Measurements from ENCODE around the gene MAU2. TPM values are rescaled to one million over a fixed set of nuclear protein-coding genes. Genes with fewer than 3 reads are reported as not detected.

The MAU2 gene
- total RNA-seq, 1 experiment from 2014 or later = 22.6 TPM

DNA sequence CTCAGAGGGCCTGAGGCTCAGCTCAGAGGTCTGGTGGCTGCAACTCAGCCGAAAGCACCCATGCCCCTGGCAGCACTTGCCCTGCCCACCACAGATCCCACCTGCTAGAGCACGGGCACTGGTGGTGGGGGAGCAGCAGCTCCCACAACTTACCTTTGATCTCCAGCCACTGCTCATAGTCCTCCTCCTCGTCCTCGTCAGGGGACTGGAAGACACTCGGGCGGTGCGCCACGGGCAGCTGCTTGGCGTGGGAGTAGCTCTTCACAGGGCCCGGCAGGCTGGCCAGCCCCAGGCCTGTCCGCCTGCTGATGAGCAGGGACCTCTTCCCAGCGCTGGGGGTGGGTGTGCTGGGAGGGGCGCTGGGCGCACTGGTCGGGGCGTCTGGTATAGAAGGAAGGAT, 14.9 kb upstream of the MAU2 start:
- DNase-seq (ENCODE audit: low read depth) = no peak

DNA sequence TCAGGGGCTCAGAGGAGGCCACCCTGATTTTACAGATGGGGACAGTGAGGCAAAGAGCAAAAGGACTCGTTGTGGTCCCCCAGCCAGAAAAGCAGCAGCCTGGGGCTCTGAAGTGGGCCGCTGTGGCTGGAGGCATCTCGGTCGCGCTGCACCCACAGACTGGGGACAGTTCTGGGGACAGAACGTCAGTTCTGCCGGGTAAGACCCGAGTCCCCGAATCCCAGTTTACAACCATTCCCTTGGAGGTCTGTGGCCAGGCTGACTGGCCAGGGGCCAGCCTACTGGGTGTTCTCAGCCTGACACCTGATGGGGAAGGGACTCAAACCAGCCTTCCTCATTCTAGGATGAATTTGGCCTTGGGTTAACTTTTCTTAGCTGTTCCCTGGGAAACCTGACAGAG, 14.4 kb upstream of the MAU2 start:
- DNase-seq (ENCODE audit: low read depth) = no peak

DNA sequence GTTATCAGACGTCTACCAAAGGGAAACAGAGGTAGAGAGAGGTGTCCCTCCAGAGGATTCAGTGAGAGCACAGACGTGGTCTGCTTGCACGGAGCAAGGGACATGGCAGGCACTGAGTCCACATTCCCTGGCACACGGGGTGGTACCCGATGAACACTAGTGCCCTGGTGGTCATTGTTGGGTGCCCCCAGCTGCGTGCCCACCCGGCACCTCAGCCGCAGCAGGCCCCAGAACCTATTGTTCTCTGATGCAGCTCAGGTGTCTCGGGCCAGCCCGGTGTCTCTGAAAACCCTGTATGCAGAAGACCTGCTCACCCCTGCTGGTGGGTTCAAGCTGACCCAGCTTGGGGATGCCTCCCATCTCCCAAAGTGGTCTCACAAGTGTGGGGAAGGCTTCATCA, 12.3 kb upstream of the MAU2 start:
- DNase-seq (ENCODE audit: low read depth) = no peak

DNA sequence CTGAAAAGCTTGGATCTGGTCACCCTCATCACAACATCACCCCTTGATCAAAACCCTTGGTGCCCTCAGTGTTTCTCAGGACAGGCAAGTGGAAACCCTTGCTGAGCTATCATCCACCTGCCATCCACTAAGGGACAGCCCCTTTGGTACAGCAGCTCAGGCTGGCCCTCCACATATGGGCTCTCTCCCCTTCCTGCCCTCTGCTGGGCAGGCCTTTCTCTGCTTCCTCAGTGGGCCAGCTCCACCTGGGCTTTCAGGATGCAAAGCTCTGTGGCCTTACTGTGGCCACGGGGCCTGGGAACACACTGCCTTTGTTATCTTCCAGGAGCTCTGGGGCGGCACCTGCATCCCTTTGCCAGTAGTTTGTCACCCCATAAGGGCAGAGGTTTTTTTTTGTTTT, 5.2 kb upstream of the MAU2 start:
- DNase-seq (ENCODE audit: low read depth) = no peak

DNA sequence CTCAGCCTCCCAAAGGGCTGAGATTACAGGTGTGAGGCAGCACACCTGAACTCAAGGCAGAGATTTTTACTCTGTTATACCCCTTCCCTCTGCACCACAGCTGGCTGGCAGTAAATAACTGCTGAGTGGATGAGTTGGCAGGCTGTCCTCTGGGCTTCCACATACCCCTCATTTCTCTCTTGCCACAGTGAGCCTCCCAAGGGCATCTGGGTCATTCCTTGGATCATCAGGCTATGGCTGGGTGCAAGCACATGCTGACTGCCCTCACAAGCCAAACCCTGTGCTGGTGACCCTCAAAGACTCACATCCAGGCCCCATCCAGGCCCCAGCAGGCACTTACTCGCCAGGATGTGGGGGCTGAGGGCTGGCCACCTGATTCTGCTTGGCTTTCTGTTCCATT, 4.5 kb upstream of the MAU2 start:
- DNase-seq (ENCODE audit: low read depth) = no peak

DNA sequence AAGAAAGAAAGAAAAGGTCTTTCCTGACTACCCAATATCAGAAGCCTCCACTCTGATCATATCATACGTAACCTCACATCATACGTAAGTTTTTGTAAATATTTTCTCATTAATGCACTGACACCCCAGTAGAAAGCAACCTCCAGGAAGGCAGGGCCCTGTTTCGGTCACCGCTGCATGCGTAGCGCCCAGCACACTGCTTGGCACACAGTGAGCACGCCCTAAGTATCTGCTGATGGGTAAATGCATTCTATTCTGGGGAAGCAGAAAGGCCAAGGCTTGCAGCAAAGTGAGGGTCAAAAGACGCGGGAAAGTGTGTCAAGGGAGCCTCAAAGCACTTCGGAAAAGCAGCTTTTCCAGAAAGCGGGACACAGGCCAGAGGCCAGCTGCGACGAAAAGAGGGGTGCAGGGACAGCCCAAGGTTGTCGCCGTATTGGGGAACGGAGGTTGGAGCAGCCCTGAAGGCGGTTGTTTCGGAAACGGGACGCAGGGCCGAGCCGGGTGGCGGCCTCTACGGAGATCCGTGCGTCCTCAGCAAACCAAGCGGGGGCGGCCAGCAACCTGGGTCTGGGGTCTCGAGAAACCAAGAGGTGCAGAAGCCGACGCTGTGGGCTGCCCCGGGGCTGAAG, 783 bp upstream of the MAU2 start:
- DNase-seq (ENCODE audit: low read depth) = no peak

DNA sequence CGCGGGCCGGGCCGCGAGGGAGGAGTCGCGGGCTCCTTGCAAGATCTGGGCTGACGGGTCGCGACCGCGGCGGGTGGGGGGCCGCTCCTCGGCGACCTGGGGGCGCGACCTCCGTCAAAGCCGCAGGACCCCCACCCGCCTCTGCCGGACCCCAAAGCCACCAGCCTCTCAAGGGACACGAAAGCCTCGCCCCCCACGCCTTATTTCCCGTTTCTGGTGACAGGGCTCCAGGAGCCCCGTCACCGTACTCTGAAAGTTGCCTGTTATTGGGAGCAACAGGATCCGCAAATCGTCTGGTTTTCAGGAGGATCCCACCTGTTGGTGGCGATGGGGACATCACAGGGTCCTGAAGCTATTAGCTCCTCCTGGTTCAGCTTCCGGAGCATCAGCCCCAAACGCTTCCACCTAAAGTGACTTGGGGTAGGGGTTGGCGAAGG, 530 bp downstream of the MAU2 start:
- peak; percentile 15 for DNase-seq (ENCODE audit: low read depth)

DNA sequence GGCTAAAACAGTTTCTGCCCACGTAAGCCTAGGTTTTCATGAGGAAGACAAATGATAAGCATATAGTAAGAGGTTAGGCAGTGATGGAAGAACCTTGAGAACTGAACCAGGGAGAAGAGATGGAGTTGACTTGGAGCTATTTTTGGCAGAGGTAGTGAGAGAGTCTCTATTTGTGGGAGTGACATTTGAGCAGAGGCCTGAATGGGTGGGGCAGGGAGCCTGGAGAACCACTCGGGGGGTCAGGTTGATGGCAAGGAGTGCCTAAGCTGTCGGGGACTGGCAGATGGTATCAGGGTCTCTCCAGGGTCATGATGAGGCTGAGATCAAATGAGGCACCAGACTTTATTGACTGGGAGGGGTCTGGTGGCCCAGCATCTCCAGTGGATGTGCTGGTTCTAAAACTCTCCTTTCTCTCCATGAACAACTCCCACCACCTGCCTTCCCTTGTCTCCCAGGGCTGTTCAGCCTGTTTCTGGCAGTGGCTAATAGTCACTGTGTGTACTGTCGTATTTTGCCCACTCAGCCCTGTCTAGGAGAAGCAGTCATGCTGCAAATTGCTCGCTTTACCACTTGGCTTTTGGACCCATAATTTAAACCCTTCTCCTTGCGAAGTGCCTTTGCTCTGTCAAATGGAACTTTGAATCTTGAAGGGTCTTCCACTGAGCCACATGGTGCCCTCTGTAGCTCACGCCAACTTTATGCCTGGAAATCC, 3.6 kb downstream of the MAU2 start:
- no peak for DNase-seq (ENCODE audit: low read depth)

DNA sequence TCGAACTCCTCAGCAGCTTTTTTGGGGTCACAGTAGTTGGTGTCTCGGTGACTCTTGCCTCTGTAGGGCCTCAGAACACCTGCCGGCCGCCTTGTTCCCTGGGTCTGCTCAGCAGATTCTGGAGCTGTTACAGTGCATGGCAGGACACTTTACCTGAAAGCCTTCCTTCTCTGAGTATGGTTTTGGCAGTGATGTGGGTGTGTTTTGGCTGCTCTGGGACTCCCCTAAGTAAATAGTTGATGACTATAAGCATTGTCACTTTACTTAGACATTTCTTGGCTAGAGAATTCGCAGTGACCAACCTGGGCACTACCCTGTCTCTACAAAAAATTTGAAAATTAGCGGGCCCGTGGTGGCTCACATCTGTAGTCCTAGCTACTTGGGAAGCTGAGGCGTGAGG, 7.0 kb downstream of the MAU2 start:
- DNase-seq (ENCODE audit: low read depth) = no peak

DNA sequence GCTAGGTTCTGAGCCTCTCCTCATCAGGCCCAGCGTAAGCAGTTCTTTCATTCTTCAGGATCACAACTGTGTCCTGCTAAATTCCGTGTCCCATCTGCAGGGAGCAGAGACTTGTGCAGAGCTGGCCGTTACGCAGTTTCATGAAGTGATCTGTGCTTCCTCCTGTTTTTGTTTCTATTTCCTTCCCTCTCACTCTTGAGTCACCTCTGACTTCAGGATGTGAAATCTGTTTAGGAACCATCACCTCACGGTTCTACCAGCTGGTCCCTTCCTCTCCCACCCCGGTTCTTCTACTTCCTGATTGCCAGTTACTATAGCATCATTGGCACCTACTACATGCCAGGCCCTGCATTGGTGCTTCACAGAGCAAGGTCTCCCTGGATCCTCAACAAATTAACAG, 8.5 kb downstream of the MAU2 start:
- DNase-seq (ENCODE audit: low read depth) = no peak

DNA sequence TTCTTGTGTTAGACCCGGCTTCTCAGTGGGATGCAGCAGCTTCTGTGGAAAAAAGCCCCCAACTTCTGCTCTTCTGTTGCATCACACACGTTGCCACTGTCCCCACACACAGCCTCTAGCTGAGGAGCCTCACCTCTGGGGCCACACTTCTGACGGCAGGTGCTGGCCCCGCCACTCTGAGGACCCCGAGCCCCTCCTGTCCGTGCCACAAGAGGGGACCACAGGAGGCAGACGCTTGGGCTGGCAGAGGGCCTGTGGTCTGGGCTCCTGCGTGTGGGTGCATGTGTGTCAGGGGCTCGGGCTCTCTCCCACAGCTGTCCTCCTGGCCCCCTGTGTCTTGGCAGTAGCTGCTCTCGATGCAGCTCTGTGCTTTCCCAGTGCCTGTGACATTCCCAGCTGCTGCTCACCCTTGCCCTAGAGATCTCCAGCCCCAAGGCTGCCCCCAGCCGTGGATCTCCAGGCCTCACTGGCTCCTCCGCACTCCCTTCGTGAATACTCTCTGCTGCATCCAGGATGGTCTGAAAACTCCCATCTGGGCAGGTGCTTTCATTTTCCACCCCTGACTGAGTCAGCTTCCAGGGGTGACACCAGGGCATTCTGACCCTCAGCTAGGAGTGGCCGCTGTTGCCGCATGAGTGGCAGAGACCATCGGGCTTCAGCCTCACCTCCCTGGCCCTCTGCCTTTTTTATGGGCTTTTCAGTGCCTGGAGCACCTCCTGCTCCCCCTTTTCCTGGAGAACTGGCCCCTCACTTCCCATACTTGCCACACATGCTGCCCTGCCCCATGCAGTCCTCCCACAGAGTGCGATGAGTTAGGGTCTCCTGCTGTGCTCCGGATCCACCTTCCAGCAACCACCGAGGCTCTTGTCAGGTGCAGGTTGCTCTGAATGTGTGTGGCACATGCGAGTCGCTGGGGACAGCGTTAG, 13.7 kb downstream of the MAU2 start:
- no peak for DNase-seq (ENCODE audit: low read depth)

DNA sequence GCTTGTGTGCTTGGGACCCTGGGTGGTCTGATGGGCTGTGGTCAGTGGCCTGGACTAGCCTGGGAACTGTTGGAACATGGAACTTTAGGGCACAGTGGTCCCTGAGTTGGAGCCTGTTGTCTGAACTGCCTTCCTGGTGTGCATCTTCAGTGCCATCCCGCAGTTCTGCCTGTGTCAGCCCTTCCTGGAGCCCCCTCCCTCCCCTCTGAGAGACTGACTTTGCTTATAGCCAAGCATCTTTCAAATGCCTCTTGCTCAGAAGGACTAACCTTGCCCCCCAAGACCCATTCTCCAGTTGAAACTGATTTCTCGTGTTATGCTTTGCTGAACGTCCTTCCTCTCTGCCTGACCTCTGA, 14.3 kb downstream of the MAU2 start:
- DNase-seq (ENCODE audit: low read depth) = no peak

DNA sequence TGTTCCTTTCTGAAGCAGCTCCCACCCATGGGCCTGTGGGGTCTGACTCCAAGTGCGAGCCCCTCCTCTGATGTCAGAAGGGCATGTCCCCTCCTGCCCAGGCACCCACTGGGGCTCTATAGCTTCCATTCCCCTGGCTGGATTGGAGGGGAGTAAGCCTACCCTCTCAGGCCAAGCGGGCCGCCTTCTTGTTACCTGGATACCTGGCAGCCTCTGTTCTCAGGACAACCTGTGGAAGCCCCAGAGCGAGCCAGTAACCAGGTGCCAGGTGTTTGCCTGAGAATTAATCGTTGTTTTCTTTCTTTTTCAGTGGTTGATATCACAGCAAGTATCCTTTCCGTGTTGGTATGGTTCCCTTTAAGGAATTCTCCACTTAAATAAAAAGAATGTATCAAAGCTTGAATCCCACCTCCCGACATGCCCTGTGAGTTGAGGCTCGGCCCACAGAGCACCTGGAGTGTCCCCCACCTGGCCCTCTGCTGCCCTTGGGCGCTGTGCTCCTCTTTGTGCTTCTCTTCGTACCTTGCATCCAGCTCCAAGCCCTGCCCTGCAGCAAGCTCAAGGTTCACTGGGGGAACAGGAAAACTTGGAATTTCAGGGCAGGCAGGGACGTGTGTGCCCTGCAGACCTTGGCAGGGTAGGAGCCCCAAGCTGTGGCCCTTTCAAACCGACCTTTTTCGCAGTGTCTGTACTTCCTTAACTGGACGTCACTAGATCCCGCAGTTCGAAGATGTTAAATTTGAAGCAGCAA, 15.0 kb downstream of the MAU2 start:
- DNase-seq (ENCODE audit: low read depth) = no peak

DNA sequence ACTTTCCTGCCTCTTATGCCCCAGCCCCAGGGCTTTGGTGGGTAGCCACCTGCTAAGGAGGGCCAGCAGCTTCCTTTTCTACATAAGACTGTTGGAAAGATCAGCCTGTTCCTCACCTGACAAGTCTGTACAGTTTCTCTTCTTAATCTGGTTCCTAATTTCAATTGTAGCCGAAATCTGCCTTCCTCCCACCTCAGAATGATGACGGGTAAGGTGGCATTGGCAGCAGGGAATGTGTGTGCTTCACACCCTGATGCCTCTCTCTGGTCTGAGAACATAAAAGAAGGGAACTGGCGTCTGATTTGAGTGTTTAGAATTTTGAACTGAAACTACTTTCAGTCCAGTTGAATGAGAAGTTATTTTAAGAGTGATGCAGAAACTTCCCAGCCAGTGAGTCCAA, 16.0 kb downstream of the MAU2 start:
- DNase-seq (ENCODE audit: low read depth) = no peak

DNA sequence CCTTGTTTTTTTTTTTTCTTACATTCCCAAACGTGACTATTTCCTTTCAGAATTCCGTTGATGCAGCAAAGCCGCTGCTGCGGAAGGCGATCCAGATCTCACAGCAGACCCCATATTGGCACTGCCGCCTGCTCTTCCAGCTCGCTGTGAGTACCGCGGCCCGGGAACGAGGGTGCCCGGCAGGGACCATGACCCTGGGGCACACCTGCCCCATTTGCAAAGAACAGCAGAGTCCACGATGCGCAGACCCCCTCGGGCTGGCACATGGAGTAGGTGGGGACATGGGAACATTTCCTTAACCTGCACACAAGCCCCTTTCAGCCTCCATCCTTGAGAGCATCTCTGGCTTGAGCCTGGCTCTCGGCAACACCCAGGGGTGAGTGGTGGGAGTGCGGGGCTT, 16.5 kb downstream of the MAU2 start:
- no peak for DNase-seq (ENCODE audit: low read depth)

DNA sequence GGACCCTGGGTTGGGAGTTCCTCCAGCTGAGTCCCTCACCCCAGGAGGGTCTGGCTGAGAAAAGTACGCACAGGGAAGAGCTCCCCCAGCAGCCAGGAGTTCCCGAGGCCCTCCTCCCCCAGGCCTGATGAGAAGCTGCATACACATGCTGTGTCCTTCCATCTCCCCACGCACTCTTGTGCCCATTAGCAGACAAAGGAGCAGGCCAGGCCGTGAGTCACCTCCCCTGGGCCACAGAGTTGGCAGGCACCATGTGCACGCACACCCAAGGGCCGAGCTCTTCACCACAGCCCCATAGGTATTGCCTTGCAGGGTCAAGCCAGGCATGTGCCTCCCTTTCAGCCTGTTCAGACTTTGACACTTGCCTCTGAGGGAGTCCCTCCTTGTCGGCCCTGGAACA, 17.5 kb downstream of the MAU2 start:
- DNase-seq (ENCODE audit: low read depth) = peak; percentile 85

DNA sequence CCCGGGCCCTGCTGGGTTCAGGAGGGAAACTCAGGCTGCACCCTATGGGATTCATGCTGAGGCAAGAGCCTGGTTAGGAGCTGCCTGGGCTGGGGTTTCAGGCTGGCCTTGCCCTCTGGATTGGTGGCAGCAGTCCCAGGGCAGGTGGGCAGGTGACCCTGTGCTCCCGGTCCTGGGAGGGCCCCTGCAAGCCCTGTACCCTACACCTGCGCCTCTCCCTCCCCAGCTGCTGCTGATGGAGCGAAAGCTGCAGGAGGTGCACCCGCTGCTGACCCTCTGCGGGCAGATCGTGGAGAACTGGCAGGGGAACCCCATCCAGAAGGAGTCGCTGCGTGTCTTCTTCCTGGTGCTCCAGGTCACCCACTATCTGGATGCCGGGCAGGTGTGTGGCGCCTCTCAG, 20.4 kb downstream of the MAU2 start:
- no peak for DNase-seq (ENCODE audit: low read depth)

DNA sequence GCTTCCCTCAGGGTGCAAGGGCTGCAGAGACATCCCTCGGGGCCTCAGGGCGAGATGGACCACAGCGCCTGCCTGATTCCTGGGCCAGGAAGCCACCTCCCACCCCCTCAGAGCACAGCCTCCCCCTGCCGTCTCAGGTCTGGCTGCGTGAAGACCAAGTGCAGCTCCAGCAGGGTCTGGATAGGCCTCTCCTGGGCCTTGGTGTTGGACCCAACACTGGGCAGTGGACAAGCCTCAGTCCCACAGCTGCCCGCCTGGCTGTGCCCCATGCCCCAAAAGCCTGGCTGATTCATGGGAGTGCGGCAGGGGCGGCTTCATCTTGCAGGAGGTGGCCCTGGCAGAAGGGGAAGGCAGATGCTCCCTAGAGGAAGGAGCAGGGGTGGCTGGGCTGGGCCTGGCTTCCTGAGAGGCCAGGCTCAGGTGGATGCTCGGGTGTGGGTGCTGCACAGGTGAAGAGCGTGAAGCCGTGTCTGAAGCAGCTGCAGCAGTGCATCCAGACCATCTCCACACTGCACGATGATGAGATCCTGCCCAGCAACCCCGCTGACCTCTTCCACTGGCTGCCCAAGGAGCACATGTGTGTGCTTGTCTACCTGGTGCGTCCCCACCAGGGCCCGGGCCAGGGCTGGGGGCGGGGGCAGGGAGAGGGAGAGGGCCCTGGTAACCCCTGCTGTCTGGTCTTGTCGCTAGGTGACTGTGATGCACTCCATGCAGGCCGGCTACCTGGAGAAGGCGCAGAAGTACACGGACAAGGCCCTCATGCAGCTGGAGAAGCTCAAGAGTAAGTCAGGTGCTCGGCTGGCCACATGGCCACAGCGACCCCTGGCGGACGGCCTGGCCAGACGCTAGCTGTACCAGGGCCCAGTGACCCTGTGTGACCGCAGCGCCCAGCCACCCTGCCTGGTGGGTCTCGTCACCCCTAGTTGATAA, 21.7 kb downstream of the MAU2 start:
- DNase-seq (ENCODE audit: low read depth) = peak; percentile 37

DNA sequence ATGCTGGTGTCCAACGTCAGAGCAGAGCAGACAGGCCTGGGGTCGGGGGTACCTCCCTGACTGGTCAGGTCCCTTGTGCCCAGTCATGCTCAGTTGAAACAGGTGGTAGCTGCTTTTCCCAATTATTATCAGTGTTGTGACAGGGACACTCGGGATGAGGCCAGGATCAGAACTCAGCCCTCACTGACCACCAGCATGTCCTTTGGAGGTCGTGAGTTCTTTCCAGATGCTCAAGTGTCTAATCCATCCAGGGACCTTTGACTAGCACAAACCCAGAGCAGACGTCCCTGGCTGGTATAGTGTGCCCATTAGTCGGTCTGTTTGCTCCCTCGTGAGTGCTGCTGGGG, 22.4 kb downstream of the MAU2 start:
- DNase-seq (ENCODE audit: low read depth) = no peak

DNA sequence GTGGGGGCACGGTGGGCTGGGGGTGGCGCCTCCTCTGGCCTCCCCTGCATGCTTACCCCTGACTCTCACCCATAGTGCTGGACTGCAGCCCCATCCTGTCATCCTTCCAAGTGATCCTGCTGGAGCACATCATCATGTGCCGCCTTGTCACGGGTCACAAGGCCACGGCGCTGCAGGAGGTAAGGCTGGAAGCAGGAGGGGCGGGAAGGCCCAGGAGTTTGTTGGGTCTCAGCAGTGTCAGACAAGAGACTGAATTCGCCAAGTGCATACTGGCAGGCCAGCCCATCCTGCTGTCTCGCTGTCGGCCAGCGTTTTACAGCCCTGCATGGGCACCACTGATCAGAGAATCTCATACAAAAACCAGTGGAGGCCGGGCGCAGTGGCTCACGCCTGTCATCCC, 23.1 kb downstream of the MAU2 start:
- DNase-seq (ENCODE audit: low read depth) = no peak

DNA sequence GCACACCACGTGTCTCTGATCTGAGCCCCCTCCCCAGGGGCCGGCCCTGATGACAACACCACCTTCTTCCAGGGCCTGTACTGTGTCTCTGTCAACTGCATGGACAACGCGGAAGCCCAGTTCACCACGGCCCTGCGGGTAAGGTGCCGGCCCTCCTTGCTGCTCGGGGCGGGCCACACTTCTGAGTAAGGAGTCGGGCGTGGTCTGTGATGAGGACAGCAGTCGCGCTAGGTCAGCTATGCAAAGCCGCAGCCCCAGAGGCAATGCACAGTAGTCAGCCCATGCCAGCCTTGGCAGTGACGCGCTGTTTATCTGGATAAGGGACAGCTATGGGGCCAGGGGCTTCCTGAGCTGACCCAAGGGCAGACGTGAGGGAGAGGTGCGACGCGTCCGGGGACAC, 24.6 kb downstream of the MAU2 start:
- no peak for DNase-seq (ENCODE audit: low read depth)

All from RPMI7951 (cell line).